Activated gamma-delta T cell treated with anti-CD3 and anti-CD28 coated beads, Interleukin-2, amount 50 U/mL, for 16 hours (primary cell): ENCODE measurements around the gene OPA1.

Experiments used
- DNase-seq: peaks from one replicate; pipeline ENCODE4 v3.0.0-alpha.2; 2020; ENCODE audit warnings: low read depth

OPA1 gene, protein sequence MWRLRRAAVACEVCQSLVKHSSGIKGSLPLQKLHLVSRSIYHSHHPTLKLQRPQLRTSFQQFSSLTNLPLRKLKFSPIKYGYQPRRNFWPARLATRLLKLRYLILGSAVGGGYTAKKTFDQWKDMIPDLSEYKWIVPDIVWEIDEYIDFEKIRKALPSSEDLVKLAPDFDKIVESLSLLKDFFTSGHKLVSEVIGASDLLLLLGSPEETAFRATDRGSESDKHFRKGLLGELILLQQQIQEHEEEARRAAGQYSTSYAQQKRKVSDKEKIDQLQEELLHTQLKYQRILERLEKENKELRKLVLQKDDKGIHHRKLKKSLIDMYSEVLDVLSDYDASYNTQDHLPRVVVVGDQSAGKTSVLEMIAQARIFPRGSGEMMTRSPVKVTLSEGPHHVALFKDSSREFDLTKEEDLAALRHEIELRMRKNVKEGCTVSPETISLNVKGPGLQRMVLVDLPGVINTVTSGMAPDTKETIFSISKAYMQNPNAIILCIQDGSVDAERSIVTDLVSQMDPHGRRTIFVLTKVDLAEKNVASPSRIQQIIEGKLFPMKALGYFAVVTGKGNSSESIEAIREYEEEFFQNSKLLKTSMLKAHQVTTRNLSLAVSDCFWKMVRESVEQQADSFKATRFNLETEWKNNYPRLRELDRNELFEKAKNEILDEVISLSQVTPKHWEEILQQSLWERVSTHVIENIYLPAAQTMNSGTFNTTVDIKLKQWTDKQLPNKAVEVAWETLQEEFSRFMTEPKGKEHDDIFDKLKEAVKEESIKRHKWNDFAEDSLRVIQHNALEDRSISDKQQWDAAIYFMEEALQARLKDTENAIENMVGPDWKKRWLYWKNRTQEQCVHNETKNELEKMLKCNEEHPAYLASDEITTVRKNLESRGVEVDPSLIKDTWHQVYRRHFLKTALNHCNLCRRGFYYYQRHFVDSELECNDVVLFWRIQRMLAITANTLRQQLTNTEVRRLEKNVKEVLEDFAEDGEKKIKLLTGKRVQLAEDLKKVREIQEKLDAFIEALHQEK

DNA sequence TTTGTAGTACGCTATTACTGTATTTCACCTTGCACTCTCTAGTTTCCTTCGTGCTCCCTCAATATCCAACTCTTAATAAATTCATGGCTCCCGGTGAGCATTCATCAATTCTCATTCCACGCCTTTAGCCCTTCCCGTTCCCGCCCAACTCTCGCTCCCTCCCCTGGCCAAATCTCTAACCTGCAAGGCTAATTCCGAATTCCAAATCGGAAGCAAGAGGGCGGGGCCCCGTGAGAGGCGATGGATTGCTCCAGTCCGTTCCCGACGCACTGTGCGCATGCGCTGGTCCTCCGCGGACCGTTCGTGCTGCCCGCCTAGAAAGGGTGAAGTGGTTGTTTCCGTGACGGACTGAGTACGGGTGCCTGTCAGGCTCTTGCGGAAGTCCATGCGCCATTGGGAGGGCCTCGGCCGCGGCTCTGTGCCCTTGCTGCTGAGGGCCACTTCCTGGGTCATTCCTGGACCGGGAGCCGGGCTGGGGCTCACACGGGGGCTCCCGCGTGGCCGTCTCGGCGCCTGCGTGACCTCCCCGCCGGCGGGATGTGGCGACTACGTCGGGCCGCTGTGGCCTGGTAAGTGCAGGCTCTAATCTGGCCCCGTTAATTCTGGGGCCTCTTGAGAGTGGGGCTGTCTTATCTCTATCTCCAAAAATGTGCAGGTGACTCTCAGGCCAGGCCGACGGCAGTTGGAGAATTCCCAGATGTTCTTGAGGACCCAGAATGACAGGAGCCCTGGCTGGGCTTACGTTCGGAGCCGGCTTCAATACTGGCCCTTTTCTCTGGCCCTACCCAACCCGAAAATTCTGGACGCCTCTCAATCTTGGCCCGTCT lies at the start of gene OPA1:
Gene OPA1, plus strand, starts transcription at position 368 of the 827 bp plus-strand sequence. Its CDS starts 170 bp downstream, at position 538.
- DNase-seq, result peak; percentile 80

DNA sequence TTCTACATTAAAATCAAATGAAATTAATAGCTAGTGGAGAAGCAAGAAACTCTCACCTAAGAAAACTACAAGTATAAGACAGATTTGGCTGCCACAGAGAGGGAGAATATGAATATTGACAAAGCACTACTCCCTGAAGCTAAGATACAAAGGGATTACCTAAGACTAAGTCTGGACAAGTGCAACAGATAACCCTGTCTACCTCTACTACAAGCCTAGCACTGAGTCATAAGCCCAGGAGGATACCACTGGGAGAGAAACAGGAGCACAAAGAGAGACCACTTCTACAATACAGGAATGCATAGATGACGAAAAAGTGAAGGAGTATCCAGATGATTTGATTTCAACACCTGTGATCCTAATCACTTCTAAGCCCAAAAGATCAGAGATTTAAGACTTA lies 48.7 kb upstream of the OPA1 start:
- DNase-seq, result no peak

DNA sequence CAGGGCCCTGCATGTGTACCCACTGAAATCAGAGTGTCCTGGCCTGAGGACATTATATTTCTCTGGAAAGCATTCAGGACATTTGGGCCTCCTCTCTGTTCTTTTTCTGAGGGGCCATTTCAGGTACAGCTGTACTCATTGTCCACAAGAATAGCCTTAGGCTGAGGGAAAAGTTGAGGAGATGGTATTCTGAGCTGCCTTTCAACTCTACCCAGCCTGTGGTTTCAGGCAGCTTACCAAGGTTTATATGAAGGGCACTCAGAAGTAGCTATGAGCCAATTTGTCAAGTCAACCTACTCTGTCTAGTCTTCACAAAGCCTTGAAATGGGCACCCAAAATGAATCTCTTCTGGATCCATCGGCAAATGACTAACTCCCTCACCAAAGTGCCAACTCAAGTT lies 47.7 kb upstream of the OPA1 start:
- no peak for DNase-seq

DNA sequence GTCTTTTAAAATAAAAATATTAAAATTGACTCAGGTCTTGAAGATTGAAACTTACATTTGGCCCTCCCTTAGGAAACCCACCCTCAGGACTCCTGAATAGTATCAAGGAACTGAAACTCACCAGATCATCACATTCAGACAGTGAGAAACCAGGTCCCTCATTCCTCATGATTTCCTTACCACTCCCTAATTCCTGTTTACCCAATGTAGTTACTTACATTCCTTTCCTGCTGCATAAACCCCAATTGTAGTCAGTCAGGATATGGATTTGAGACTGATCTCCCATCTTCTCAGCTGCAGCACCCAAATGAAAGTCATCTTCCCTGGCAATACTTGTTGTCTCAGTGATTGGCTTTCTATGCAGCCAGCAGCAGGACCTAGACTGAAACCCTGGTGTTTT lies 46.9 kb upstream of the OPA1 start:
- no peak for DNase-seq

DNA sequence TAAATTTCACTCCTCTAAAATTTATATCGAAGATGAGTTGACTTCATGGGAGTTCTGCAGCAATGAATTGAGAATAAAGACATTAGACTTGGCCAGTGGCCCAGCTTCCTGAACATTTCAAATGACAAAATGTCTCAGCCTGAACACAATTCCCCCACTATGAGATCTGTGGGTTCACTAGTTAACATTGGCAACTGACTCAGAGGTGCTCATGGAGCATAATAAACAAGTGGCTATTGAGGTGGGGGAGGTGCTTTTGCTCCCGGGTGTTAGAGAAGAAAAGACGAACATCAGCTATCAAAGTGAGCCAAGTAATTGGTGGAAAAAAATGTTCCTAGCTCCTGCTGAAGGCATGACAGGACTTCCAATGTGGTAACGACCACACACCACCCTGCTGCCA lies 44.6 kb upstream of the OPA1 start:
- DNase-seq, result no peak

DNA sequence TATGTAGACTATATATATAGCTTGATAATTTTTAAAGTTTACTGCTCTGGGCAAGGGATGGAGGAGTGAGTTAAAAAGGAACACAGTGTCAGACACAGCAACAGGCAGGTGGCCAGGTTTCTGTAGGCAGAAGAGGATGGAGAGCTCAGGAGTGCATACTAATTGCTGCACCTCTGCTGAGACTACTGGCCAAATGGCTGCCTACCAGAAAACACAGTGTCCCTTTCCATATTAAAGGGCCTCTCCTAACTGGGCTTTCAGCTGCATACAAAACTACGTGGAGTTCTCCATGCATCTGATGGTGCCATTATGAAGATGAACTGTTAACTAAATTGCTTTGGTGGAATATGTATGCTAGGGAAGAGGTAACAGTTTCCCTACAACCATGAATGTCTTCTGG lies 40.1 kb upstream of the OPA1 start:
- DNase-seq, result no peak

DNA sequence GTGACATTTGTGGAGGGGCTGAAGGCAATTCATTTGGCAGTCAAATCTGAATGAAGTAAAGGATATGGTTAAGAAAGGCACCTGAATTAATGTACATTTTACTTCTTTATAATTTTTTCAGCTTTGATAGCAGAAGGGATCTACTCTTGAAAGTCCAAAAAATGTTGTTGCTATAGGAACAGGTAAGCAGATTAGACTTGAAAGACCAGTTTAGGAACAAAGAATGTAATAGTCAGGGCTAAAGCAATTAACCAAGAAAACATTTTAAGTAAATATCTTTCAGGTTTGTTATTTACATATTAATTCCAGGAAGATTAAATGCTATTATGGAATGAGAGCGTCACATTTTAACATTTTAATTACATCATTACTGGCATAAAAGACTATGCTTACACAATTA lies 39.4 kb upstream of the OPA1 start:
- no peak for DNase-seq

DNA sequence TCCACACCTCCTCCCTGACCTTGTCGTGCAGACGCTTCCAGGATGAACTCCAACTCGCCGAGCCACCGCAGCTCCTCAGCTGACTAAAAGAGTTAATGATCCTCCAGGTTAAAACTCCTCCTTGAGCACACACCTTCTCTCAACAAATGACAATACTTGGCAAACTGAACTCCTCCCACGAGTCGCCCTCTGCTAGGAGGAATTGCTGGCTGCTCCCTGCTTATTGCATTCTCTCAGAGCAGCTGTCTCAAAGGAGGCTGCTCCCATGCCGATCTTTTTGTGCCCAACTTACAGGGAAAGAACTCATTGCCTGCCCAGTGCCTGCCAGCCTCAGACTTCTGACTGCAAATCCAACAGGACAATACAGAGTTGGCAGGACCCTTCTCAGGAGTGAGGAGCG lies 38.2 kb upstream of the OPA1 start, which contains the start of gene ATP13A4:
Gene ATP13A4, minus strand, starts transcription at position 85 of the 400 bp plus-strand sequence. CDS start 96 bp downstream, outside the sequence.
- no peak for DNase-seq

DNA sequence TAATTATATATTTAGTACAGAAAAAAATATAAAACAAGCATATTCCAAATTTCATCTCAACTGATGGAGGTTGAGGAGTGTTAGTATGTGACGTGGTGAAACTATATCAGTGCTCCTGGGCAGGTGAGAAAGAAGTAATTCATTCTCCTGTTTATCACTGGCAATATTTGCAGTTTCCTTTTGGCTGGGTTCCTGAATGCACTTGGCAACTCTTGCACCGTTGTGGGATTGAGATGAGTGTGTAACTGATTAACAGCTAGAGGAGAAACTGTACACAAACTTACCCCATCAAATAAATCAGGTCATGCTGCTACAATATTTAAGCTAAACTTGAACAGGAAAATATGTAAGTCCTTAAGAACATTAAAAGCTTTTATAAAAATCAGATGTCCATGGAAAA lies 36.2 kb upstream of the OPA1 start:
- no peak for DNase-seq

DNA sequence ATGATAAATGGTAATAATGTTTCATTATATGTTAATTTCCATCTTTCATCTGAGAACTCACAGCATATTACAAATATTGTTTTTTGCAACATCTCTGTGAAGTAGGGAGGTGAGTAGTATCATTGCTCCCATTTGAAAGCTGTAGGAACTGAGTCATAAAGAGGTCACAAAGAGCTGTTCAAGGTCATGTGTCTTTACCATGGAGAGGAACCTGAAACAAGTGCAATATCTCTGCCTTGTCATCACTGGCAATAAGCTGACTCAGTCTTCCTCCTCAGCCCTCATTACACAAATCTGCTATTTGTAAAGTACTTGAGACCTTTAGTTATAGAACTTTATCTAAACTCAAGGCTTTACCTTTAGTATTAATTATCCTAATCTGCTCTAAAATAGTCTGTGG lies 33.9 kb upstream of the OPA1 start:
- DNase-seq, result no peak

DNA sequence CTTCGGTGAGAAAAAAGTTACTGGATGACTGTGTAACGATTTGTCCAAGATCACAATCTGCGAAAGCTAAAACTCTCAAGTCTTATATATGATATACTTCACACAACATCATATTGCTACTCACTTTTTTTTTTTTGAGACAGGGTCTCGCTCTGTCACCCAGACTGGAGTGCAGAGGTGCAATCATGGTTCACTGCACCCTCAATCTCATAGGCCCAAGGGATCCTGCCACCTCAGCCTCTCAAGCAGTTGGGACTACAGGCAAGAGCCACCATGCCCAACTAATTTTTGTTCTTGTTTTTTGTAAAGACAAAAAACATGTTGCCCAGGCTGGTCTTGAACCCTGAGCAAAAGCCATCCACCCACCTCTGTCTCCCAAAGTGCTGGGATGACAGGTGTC lies 32.9 kb upstream of the OPA1 start:
- DNase-seq, result no peak

DNA sequence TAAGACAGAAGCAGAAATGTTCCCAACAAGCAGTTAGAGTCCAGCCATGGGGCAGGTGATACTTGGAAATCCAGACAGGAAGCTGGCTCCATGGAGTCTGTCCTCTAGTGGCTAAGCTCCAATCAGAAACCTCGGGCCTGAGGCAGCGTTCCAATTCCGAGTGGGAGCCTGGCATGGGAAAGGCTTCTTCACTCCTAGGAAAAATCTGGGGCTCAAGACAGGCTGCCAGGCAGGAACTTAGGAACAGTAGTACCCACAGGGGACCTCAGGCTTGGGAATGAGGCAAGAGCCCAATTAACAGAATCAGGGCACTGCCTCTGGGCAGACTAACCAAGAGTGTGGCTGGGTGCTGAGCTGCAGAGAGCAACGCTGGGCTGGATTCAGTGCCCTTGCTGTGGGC lies 32.1 kb upstream of the OPA1 start:
- DNase-seq, result no peak

DNA sequence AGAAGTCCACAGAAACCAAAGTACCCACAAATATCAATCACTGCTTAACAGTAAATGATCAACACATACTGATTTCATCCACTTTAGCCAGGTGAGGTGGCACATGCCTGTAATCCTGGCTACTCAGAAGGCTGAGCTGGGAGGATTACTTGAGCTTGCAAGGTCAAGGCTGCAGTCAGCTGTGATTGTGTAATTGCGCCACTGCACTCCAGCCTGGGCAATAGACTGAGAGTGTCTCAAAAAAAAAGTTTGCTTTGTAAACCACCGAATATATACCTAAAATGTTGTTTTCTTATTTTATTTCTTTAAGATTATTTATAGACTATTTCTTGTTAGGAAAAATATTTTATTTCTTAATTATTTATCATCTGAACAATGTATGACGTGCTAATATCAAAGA lies 29.6 kb upstream of the OPA1 start:
- no peak for DNase-seq

DNA sequence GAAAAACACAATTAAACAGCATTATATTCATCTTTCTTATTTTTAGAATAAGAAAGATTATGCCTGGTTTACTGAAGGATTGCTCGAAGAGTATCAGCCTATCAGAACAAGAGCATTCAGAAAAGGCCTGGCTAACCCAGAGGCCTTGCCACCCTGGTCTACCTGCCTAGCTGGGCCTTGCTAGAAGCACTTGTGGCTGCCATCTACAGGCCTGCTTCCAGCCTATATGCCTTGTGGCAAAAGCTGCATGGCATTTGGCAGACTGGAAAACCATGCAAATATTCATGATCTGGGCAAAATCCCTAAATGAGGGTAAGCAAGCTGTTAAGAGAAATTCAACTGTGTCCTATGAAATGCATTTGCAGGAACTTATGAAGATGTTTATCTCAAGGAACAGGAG lies 29.0 kb upstream of the OPA1 start:
- no peak for DNase-seq

DNA sequence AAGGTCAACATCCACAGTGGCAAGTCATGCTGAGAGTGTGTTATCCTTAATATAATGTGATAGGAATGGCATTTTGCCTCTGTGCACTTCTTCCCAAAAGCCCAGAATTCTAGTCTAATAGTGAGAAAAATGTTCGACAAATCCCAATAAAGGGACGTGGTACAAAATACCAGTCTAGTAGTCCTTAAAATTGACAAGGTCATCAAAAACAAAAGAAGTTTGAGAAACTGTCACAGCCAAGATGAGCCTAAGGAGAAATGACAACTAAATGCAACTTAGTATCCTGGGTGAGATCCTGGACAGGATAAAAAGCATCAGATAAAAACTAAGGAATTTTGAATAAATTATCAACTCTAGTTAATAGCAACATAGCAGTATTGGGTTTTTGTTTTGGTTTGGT lies 23.9 kb upstream of the OPA1 start:
- no peak for DNase-seq

DNA sequence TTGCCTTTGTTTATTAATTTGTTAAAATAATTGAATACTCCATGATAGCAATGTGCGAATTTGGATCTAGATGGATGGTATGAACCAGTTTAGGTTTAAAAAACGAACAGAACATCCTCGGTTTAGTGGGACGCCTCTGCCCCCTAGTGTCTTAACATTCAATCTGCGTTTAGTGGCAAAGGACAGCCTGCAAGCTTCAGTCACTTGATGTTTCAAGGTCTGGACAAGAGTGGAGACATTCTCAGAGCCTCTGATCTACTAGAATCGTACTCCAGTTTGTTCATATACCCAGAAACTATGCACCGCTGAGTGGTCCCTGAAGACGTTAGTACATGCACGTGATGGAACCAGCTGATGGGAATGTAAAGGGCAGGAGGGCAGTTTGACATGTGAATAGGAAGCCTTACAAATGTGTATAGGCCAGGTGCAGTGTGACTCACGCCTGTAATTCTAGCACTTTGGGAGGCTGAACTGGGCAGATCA lies 20.5 kb upstream of the OPA1 start:
- peak; percentile 24 for DNase-seq

DNA sequence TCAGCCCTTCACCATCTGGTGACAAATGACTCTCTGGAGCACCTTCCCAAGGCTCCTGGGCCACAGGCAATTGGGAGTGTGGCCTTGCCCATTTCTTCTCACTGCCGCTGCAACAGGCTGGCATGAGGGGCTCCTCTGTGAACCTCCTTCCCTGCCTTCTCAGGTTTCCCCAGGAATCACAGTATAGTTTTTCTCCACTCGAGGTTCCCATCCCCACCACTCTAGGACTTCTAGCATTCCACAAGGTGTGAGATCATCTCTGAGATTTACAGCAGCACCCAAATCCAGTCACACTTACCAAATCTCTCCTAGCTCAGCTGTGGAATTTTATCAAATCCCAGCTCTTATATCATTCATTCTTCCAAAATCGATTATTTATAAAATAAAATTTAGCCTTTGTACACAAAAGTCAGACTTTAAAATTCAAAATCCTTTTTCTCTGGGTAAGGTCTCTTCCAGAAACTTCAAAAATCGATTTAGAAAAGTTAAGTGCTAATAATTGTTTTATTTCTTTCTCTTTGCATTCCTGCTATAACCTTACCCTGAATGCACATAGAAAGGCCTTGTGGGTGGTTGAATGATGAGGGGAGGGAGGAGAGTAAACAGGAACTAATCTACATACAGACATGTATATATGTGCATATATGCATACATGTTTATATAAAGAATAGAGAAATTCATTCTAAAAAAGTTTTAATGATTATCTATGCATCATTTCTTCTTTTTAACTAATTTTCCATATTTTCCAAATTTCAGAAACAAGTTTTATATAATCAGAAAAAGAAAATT lies 19.4 kb upstream of the OPA1 start:
- no peak for DNase-seq

DNA sequence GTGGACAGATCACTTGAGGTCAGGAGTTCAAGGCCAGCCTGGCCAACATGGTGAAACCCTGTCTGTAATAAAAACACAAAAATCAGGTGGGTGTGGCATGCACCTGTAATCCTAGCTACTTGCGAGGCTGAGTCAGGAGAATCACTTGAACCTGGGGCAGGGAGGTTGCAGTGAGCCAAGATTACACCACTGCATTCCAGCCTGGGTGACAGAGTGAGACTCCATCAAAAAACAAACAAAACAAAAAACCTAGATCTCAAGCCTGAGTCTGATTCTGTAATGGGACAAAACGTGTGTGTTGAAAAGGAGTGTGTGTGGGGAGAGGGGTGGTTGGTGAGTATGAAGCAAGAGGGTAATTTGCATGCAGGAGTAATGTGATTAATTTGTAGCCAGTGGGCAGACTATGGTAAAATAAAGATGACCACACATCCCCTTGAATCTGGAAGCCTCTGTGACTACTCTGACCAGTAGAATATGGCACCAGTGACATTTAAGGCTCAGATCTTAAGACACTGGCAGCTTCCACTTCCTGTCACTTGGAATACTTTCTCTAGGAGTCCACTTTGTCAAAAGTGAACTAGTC lies 18.4 kb upstream of the OPA1 start:
- DNase-seq, result no peak

DNA sequence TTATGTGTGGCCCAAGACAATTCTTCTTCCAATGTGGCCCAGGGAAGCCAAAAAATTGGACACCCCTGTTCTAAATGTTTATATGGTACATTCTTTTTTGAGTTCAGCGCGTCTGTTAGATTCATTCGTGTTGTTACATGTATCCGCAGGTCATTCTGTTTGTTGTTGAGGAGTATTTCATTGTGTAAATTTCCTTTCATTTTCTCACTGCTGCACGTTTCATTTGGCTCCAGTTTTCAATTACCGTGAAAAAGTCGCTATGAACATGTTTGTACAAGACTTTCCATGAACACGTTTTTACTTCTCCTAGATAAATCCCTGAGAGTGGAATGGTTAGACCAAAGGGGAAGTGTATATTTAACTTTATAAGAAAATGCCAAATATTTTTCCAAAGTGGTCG lies 7.5 kb upstream of the OPA1 start:
- no peak for DNase-seq

DNA sequence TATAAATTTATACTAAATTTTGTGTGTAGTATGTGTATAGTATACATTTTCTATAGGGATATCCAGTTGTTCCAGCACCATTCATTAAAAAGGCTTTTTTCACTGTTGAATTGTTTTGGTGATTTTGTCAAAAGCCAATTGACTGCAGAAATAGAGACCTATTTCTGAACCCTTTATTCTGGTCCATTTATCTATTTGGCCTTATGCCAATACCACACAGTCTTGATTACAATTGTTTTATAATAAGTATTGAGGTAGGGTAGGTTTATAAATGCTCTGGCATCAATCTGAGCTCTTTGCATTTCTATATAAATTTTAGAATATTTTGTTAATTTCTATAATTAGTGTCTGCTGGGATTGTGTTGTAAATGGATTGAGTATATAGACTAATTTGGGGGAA lies 6.5 kb upstream of the OPA1 start:
- no peak for DNase-seq

DNA sequence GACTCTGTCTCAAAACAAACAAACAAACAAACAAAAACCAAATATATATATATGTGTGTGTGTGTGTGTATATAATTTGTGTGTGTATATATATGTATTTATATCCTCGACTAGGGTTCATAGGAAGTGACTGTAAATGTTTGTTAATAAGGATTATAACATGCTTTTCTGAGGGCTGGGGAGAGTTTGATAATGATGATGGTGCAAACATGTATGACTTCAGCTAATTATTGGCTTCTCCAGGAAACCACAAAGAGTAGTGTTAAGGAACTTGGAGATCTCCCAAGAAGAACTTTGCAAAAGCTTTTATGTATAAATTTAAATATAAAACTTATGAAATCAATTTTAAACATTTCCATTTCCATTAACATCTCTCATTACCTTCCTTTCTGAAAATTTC lies 3.9 kb upstream of the OPA1 start:
- no peak for DNase-seq
